Muscle layer of duodenum (tissue), 2 donors: Measurements from ENCODE around the gene CLK4.

Experiments
- H3K27ac ChIP-seq: one replicate; pipeline ENCODE4 v1.7.0; 2013; ENCODE audit warnings: mild to moderate bottlenecking, low read length
- H3K27me3 ChIP-seq: one replicate; pipeline ENCODE4 v1.7.0; 2013; ENCODE audit warnings: low read depth, mild to moderate bottlenecking, control low read depth, low read length
- H3K36me3 ChIP-seq, 2 donors: one replicate each; pipeline ENCODE4 v1.7.0; 2013; ENCODE audit warnings: low read length in 2 of 2, control low read depth in 1 of 2, mild to moderate bottlenecking in 1 of 2; ENCODE audit not compliant: insufficient read depth in 2 of 2, control insufficient read depth in 1 of 2
- H3K4me1 ChIP-seq, 2 donors: one replicate each; pipeline ENCODE4 v1.7.0; 2013; ENCODE audit warnings: low read length in 2 of 2, mild to moderate bottlenecking in 2 of 2, control low read depth in 1 of 2, moderate library complexity in 1 of 2; ENCODE audit not compliant: insufficient read depth in 2 of 2, control insufficient read depth in 1 of 2
- H3K4me3 ChIP-seq, 2 donors: one replicate each; pipeline ENCODE4 v1.7.0; 2013; ENCODE audit warnings: low read length in 2 of 2, low read depth in 1 of 2, mild to moderate bottlenecking in 1 of 2
- H3K9me3 ChIP-seq, 2 donors: one replicate each; pipeline ENCODE4 v1.7.0; 2013; ENCODE audit warnings: low read length in 2 of 2, control low read depth in 1 of 2, mild to moderate bottlenecking in 1 of 2; ENCODE audit not compliant: control insufficient read depth in 1 of 2
- donor health status: healthy.

Gene CLK4

DNA sequence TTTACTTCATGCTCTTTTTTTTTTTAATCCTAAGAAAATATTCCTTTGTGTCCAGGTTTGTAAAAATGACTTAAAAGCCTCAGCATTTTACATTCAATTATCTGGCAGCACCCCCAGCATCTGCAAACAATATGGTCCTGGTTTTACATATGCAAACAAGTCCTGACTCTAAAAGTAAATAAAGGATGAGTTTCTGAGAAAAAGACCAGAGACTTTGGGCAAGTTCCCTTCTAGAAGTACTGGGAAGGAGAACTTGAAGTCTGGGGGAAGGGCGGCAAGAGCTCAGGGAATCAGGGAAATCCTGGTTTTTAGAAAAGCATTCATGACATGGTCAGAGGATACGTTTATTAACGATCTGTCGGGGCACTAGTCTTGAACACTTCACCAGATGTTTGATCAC is 62.5 kb downstream of the CLK4 start:
- no peaks in the 10 kb centered on the region for H3K9me3 ChIP-seq
- H3K36me3 ChIP-seq, result no peaks in the 10 kb centered on the region
- H3K27ac ChIP-seq, result no peak overlapping the region
- peaks cover 6% of the 10 kb centered on the region for H3K27me3 ChIP-seq
- no peaks in the 10 kb centered on the region for H3K4me1 ChIP-seq
- H3K4me3 ChIP-seq, result no peak overlapping the region

DNA sequence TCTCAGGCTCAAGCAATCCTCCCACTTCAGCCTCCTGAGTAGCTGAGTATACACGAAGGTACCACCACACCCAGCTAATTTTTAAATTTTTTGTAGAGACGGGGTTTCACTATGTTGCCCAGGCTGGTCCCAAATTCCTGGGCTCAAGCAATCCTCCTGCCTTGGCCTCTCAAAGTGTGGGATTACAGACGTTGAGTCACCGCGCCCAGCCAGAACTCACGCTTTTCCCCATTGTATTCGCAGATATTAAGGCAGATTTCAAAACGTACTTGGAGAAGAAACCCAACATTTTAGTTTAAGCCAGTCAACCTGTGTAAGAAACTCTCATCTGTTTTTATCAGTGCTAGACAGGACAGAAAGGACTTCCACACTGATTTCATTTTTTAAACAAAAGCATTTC is 63.2 kb downstream of the CLK4 start:
- no peak overlapping the region for H3K4me3 ChIP-seq
- no peaks in the 10 kb centered on the region for H3K9me3 ChIP-seq
- no peaks in the 10 kb centered on the region for H3K4me1 ChIP-seq
- H3K27ac ChIP-seq, result no peak overlapping the region
- peaks cover 6% of the 10 kb centered on the region for H3K27me3 ChIP-seq
- H3K36me3 ChIP-seq, result no peaks in the 10 kb centered on the region

DNA sequence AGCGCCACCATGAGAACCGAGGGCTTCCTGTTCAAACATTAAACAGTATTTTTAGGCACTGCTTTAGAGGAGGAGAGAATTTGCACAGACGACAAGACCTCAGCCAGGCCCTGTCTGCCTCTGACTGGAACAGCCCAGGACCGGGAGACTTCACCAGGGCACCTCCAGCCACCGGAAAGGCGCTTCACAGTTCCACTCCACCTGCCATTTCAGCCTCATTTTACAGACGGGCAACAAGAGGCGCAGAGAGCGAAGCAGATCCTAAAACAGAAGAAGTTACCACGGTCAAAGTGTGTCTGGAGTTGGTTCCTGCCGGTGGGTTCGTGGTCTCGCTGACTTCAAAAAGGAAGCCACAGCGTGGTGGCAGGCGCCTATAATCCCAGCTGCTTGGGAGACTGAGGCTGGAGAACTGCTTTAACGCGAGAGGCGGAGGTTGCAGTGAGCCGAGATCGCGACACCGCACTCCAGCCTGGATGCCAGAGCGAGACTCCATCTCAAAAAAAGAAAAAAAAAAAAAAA is 65.0 kb downstream of the CLK4 start:
- Histone ChIP-seq H3K27me3 (peaks cover 6% of the 10 kb centered on the region), H3K4me1 (no peaks in the 10 kb centered on the region), H3K36me3 (no peaks in the 10 kb centered on the region), H3K27ac (no peak overlapping the region), H3K9me3 (no peaks in the 10 kb centered on the region), H3K4me3 (no peak overlapping the region)

DNA sequence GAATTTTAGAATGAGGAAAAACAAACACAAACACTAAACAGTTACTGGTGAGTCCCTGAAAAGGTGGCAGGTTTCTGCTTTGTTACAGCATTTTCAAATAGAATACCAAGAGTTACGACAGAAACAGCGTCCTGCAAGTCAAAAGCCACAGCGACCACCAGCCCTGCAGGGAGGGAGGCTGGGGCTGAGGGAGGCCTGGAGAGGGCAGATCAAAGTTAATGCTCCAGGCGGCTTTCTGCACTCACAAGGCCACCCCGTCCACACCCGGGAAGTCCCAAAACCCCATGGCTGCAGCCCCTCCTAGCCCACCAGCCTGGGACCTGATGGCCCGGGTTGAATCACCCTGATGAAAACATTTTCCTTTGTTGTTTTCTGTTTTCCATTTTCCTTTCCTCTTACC is 65.9 kb downstream of the CLK4 start:
- no peak overlapping the region for H3K4me3 ChIP-seq
- no peaks in the 10 kb centered on the region for H3K9me3 ChIP-seq
- no peak overlapping the region for H3K27ac ChIP-seq
- H3K27me3 ChIP-seq, result peaks cover 6% of the 10 kb centered on the region
- no peaks in the 10 kb centered on the region for H3K4me1 ChIP-seq
- no peaks in the 10 kb centered on the region for H3K36me3 ChIP-seq

DNA sequence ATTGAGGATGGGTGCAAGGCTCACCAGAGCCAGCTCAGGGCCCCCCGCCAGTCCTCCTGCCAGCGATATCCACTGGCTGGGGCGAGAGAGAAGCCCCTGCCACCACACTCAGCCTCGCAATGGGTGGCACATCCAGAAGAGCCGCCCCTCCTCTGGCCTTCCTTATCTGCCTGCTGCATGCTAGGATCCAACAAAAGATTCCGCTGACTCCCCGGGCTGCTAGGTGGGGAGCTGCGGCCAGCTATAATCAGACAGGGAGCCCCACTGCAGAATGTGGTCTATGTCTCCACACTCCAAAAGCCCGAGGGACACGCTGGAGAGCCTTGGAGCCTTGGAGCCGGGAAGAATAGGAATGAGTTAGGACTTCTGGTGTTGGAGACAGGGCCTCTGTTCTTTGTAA is 69.4 kb downstream of the CLK4 start:
- H3K9me3 ChIP-seq, result no peaks in the 10 kb centered on the region
- H3K27me3 ChIP-seq, result no peaks in the 10 kb centered on the region
- H3K4me1 ChIP-seq, result no peaks in the 10 kb centered on the region
- no peak overlapping the region for H3K27ac ChIP-seq
- H3K36me3 ChIP-seq, result no peaks in the 10 kb centered on the region
- H3K4me3 ChIP-seq, result no peak overlapping the region

DNA sequence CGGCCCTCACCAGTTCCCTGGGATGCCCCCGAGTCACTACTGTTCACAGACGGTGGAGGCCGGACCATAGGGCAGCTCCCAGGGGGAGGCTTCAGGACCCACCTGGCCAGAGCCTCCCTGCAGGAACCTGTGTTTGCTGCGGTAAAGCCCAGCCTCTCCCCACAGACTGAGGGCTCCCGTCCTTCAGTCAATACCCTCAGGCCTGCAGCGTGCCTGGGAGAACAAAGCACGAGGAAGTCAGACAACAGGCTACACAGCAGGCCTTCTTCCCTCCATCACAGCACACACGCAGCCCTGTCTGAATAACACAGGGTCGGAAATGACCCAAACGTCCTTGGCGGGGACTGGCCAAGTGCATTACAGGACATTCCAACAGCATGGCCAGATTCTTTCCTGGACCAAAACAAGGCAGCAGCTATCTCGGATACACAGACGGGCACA is 71.1 kb downstream of the CLK4 start:
- Histone ChIP-seq H3K4me1 (no peaks in the 10 kb centered on the region), H3K9me3 (no peaks in the 10 kb centered on the region), H3K27ac (no peak overlapping the region), H3K36me3 (no peaks in the 10 kb centered on the region), H3K4me3 (no peak overlapping the region), H3K27me3 (no peaks in the 10 kb centered on the region)

DNA sequence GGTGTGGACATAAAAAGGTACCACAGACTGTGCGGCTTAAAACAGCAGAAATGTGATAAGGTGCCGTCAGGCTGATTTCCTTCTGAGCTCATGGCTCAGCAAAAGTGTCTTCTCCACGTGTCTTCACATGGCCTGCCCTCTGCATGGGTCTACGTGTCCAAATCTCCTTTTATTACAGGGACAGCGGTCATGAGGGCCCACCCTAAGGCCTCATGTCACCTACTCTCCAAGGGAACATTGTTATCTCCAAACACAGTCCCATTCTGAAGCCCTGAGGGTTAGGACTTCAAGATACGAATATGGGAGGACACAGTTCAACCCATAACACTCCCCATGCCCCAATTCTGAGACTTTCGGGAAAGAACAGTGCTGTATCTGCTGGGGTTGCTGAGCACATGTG is 71.8 kb downstream of the CLK4 start:
- Histone ChIP-seq H3K27ac (no peak overlapping the region), H3K4me3 (no peak overlapping the region), H3K27me3 (no peaks in the 10 kb centered on the region), H3K9me3 (no peaks in the 10 kb centered on the region), H3K36me3 (no peaks in the 10 kb centered on the region), H3K4me1 (no peaks in the 10 kb centered on the region)

DNA sequence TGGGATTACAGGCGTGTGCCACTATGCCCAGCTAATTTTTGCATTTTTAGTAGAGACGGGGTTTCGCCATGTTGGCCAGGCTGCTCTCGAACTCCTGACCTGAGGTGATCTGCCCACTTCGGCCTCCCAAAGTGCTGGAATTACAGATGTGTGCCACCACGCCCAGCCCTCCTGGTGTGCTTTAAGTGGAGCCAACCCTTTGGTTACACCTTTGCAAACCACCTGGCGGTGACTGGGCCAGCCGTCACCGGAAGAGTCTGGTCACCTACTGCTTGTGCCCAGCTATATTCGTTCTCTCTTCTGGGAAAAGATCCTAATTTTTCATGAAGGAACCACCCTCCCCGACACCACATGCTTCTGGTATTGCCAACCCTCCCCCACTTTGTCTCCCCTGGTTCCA is 72.5 kb downstream of the CLK4 start:
- H3K9me3 ChIP-seq, result no peaks in the 10 kb centered on the region
- H3K4me3 ChIP-seq, result no peak overlapping the region
- H3K36me3 ChIP-seq, result no peaks in the 10 kb centered on the region
- no peaks in the 10 kb centered on the region for H3K27me3 ChIP-seq
- no peak overlapping the region for H3K27ac ChIP-seq
- H3K4me1 ChIP-seq, result no peaks in the 10 kb centered on the region

DNA sequence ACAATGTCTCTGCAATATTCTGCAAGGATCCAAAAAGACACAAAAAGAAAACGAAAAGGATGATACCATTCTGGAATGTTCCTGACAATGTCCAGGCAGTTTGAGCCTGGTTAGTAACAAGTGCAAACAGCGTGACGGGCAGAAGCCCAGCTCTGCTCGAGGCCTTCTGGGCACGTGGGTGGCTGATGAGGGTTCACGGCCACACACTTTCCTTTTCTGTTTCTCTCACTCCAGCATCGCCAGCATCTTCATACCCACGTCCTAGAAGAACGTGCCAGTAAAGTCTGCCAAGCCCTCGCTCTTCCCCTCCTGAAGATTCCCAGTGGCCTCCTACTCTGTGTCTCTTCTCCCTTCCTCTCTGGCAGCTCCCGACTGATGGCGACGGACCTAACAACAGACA is 73.3 kb downstream of the CLK4 start:
- H3K27me3 ChIP-seq, result no peaks in the 10 kb centered on the region

More for the DNA sequence above, 73.3 kb downstream of the CLK4 start:
- Histone ChIP-seq H3K36me3 (no peaks in the 10 kb centered on the region), H3K4me3 (no peak overlapping the region), H3K4me1 (no peaks in the 10 kb centered on the region), H3K27ac (no peak overlapping the region), H3K9me3 (no peaks in the 10 kb centered on the region)
